OCI-M2 (cell line): ENCODE data around the gene DBP.

Experiments
- DNase-seq: peaks from one replicate; lab custom pipeline; 2025; ENCODE audit not compliant: unreplicated experiment; lab: John Stamatoyannopoulos, UW

DBP gene

GRCh38 chr19:48628486-48629296, 8.5 kb downstream of the DBP start:
- DNase-seq, result no peak

- DNase-seq, result no peak
Observed at GRCh38 chr19:48627865-48628314, 9.3 kb downstream of the DBP start.

GRCh38 chr19:48627201-48627864, 9.8 kb downstream of the DBP start:
- no peak for DNase-seq

GRCh38 chr19:48625891-48626327, 11.3 kb downstream of the DBP start:
- no peak for DNase-seq

- DNase-seq, result no peak
Observed at GRCh38 chr19:48624791-48625723, 12.1 kb downstream of the DBP start.

- DNase-seq, result no peak
Observed at GRCh38 chr19:48624067-48624594, 13.0 kb downstream of the DBP start.

GRCh38 chr19:48623556-48624066, 13.6 kb downstream of the DBP start:
- no peak for DNase-seq

GRCh38 chr19:48619692-48620585, 17.2 kb downstream of the DBP start:
- no peak for DNase-seq

- peak; percentile 97 for DNase-seq
Observed at GRCh38 chr19:48618916-48619691, 18.1 kb downstream of the DBP start, which contains the start of the genes RPL18 and SPHK2. TSS of gene RPL18 (minus strand) at chr19:48619178. CDS start at chr19:48619143, 35 bp downstream. TSS of gene SPHK2 (plus strand) at chr19:48619506. CDS start at chr19:48620515, 1,009 bp downstream.

- no peak for DNase-seq
Observed at GRCh38 chr19:48618278-48618915, 18.8 kb downstream of the DBP start.

GRCh38 chr19:48617146-48617937, 19.8 kb downstream of the DBP start:
- no peak for DNase-seq

- no peak for DNase-seq
Observed at GRCh38 chr19:48616491-48617056, 20.6 kb downstream of the DBP start.

- no peak for DNase-seq
Observed at GRCh38 chr19:48616041-48616436, 21.1 kb downstream of the DBP start.

- no peak for DNase-seq
Observed at GRCh38 chr19:48615231-48616040, 21.7 kb downstream of the DBP start.

- DNase-seq, result no peak
Observed at GRCh38 chr19:48614436-48615230, 22.5 kb downstream of the DBP start, which contains the start of gene FAM83E. TSS of gene FAM83E (minus strand) at chr19:48615076. CDS start at chr19:48613372, 1,704 bp downstream.
